HepG2 (cell line): ENCODE results near the gene DDX23. TPM values are rescaled to one million over a fixed set of nuclear protein-coding genes. Genes with fewer than 3 reads are reported as not detected.
A peak's percentile ranks its signal among the peaks of the same experiment; 100 is the strongest.

ENCODE experiments used
- AGO2 ChIP-seq: fragments of 200-400 bp; formaldehyde crosslinking; optimal IDR thresholded peaks from 2 replicates; pipeline ENCODE3; 2017; ENCODE audit warnings: mild to moderate bottlenecking, low read depth, low read length, moderate library complexity
- CBX1 ChIP-seq: IDR thresholded peaks from one replicate; pipeline ENCODE4 v1.6.1; 2016; ENCODE audit warnings: antibody characterized with exemption, low read depth
- CSRNP2 ChIP-seq: sonication (generic); formaldehyde crosslinking; conservative IDR thresholded peaks from 2 replicates; pipeline ENCODE4 v1.8.0; 2022; ENCODE audit warnings: low read depth, missing genetic modification reagents
- DPF2 ChIP-seq: sonication (generic); formaldehyde crosslinking; IDR thresholded peaks from 2 replicates; pipeline ENCODE4 v1.4.0; 2020; ENCODE audit warnings: mild to moderate bottlenecking, low read depth, missing genetic modification reagents, borderline replicate concordance
- E2F1 ChIP-seq: sonication (generic); formaldehyde crosslinking; IDR thresholded peaks from 2 replicates; pipeline ENCODE4 v1.5.0; 2020; ENCODE audit warnings: missing genetic modification reagents
- ETV6 ChIP-seq: sonication (generic); formaldehyde crosslinking; conservative IDR thresholded peaks from 2 replicates; pipeline ENCODE4 v1.4.0; 2020; ENCODE audit warnings: missing genetic modification reagents
- FOXO4 ChIP-seq: sonication (generic); formaldehyde crosslinking; conservative IDR thresholded peaks from 2 replicates; pipeline ENCODE4 v1.8.1; 2023; ENCODE audit warnings: missing genetic modification reagents
- GMEB2 ChIP-seq: IDR thresholded peaks from 2 replicates; pipeline ENCODE4 v1.6.1; 2016; ENCODE audit warnings: missing biosample characterization, missing genetic modification reagents, low read depth
- ISX ChIP-seq: sonication (generic); formaldehyde crosslinking; conservative IDR thresholded peaks from 2 replicates; pipeline ENCODE4 v1.5.0; 2020; ENCODE audit warnings: missing genetic modification reagents
- PCBP1 ChIP-seq: fragments of 200-400 bp; formaldehyde crosslinking; IDR thresholded peaks from 2 replicates; pipeline ENCODE4 v1.6.1; 2017; ENCODE audit warnings: mild to moderate bottlenecking, low read depth, low read length, borderline replicate concordance
- POLR2G ChIP-seq: fragments of 200-400 bp; formaldehyde crosslinking; IDR thresholded peaks from 2 replicates; pipeline ENCODE4 v1.6.1; 2018; ENCODE audit warnings: mild to moderate bottlenecking, low read depth, low read length, moderate library complexity
- RAD21 ChIP-seq: fragments of 450-650 bp; formaldehyde crosslinking; IDR thresholded peaks from 2 replicates; pipeline ENCODE4 v1.5.0; 2020; ENCODE audit warnings: mild to moderate bottlenecking
- SIX1 ChIP-seq: sonication (generic); formaldehyde crosslinking; IDR thresholded peaks from 2 replicates; pipeline ENCODE4 v1.4.0; 2020; ENCODE audit warnings: missing genetic modification reagents, borderline replicate concordance
- SP2 ChIP-seq: sonication (generic); formaldehyde crosslinking; IDR thresholded peaks from 2 replicates; pipeline ENCODE4 v1.5.1; 2020; ENCODE audit warnings: mild to moderate bottlenecking, missing genetic modification reagents
- SPEN ChIP-seq: sonication (generic); formaldehyde crosslinking; IDR thresholded peaks from 2 replicates; pipeline ENCODE4 v1.5.1; 2020; ENCODE audit warnings: low read depth, mild to moderate bottlenecking, missing genetic modification reagents
- TGIF2 ChIP-seq: IDR thresholded peaks from 2 replicates; pipeline ENCODE4 v1.6.1; 2016; ENCODE audit warnings: control low read depth, missing compliant biosample characterization
- THAP8 ChIP-seq: sonication (generic); formaldehyde crosslinking; IDR thresholded peaks from 2 replicates; pipeline ENCODE4 v1.5.1; 2020; ENCODE audit warnings: missing genetic modification reagents, mild to moderate bottlenecking, borderline replicate concordance
- XRCC5 ChIP-seq: fragments of 200-400 bp; formaldehyde crosslinking; optimal IDR thresholded peaks from 2 replicates; pipeline ENCODE3; 2017; ENCODE audit warnings: mild to moderate bottlenecking, low read length
- ZBTB42 ChIP-seq: sonication (generic); formaldehyde crosslinking; IDR thresholded peaks from 2 replicates; pipeline ENCODE4 v1.5.0; 2020; ENCODE audit warnings: mild to moderate bottlenecking, missing genetic modification reagents
- ZFP82 ChIP-seq: sonication (generic); formaldehyde crosslinking; IDR thresholded peaks from 2 replicates; pipeline ENCODE4 v1.5.1; 2020; ENCODE audit warnings: mild to moderate bottlenecking, missing genetic modification reagents, borderline replicate concordance
- ZMYM4 ChIP-seq: sonication (generic); formaldehyde crosslinking; IDR thresholded peaks from 2 replicates; pipeline ENCODE4 v1.8.1; 2023; ENCODE audit warnings: mild to moderate bottlenecking, missing genetic modification reagents
- ZNF20 ChIP-seq: sonication (generic); formaldehyde crosslinking; IDR thresholded peaks from 2 replicates; pipeline ENCODE4 v1.4.0; 2020; ENCODE audit warnings: mild to moderate bottlenecking, moderate library complexity, missing genetic modification reagents
- ZNF567 ChIP-seq: sonication (generic); formaldehyde crosslinking; IDR thresholded peaks from 2 replicates; pipeline ENCODE4 v1.8.1; 2023; ENCODE audit warnings: mild to moderate bottlenecking, missing genetic modification reagents, borderline replicate concordance
- ZNF720 ChIP-seq: sonication (generic); formaldehyde crosslinking; IDR thresholded peaks from 2 replicates; pipeline ENCODE4 v1.4.0; 2020; ENCODE audit warnings: missing genetic modification reagents
- polyA plus RNA-seq, 8 experiments: library from polyadenylated mRNA; depleted of rRNA in 3 of 8; stranded (reverse) in 7 of 8; unstranded in 1 of 8; fragments of >200 nt; fragmentation: Illumina TruSeq in 4 of 8; extraction: Trizol in 4 of 8; gene quantifications; 2 replicates each; pipeline versions ENCODE4 v1.2.1 to v1.2.3, GENCODE V29; 2011 to 2016; ENCODE audit warnings: low read depth in 4 of 8, missing spikeins in 1 of 8, mixed read lengths in 1 of 8; ENCODE audit not compliant: insufficient read depth in 1 of 8
- total RNA-seq, 5 experiments: library from RNA; depleted of rRNA; stranded (reverse); fragments of >200 nt; fragmentation: Illumina TruSeq; extraction: Trizol; gene quantifications; 2 replicates each; pipeline ENCODE4 v1.2.3, GENCODE V29; 2016; ENCODE audit warnings: low read depth in 1 of 5

Gene DDX23
- total and polyA plus RNA-seq, 2 of the 13 experiments (the other 11 are each of a cell fraction or from before 2014, with no cell fraction given), result 35.7 to 90.0 TPM

- no peak for TF ChIP-seq ZBTB42 (CRISPR knock-in tag)
- peak; percentile 71 for TF ChIP-seq SPEN (CRISPR knock-in tag)
- no peak for TF ChIP-seq FOXO4 (CRISPR knock-in tag)
- no peak; the same call in 1 of the 2 replicates for TF ChIP-seq E2F1
- 0 out of 2 replicates have a peak, but pooled peaks have one; percentile 21 for TF ChIP-seq THAP8
- TF ChIP-seq TGIF2 (CRISPR knock-in tag), result no peak
- 0 out of 2 replicates have a peak, but pooled peaks have one; percentile 37 for TF ChIP-seq PCBP1
- TF ChIP-seq ETV6 (CRISPR knock-in tag), result 0 out of 2 replicates have a peak, but pooled peaks have one; percentile 69
- TF ChIP-seq CBX1, result no peak
- no peak for TF ChIP-seq SIX1 (CRISPR knock-in tag)
- no peak for TF ChIP-seq ISX (CRISPR knock-in tag)
- no peak for TF ChIP-seq ZNF20 (CRISPR knock-in tag)
- no peak for TF ChIP-seq SP2 (CRISPR knock-in tag)
- TF ChIP-seq ZNF567, result 0 out of 2 replicates have a peak, but pooled peaks have one; percentile 61
- peak; percentile 90 for TF ChIP-seq XRCC5
- TF ChIP-seq DPF2, result no peak
- peak; percentile 82 for TF ChIP-seq RAD21 (CRISPR knock-in tag)
- TF ChIP-seq AGO2, result no peak
- no peak for TF ChIP-seq ZFP82 (CRISPR knock-in tag)
- TF ChIP-seq ZNF720 (CRISPR knock-in tag), result no peak
- TF ChIP-seq POLR2G, result 0 out of 2 replicates have a peak, but pooled peaks have one; percentile 17
- TF ChIP-seq CSRNP2 (CRISPR knock-in tag), result no peak
- peak; percentile 36; the same call in 1 of the 2 replicates for TF ChIP-seq ZMYM4 (CRISPR knock-in tag)
- no peak for TF ChIP-seq GMEB2 (CRISPR knock-in tag)
Observed at GRCh38 chr12:48814262-48815125, 37.5 kb downstream of the DDX23 start (continued).
